MM.1S (cell line): ENCODE measurements around the gene PKIG.

ENCODE experiments used
- DNase-seq: peaks from one replicate; pipeline ENCODE4 v3.0.0-alpha.2; 2015
- H2AFZ ChIP-seq: fragments of 300-600 bp; sonication (generic); 2 replicates; pipeline ENCODE4 v1.6.0; 2016; ENCODE audit warnings: antibody characterized with exemption, low read length
- H3F3A ChIP-seq: fragments of 300-600 bp; sonication (generic); 2 replicates; pipeline ENCODE4 v1.6.1; 2016; ENCODE audit warnings: mild to moderate bottlenecking, antibody characterized with exemption, low read length, moderate library complexity, mixed read lengths; ENCODE audit not compliant: insufficient read depth
- H3K27ac ChIP-seq: fragments of 300-600 bp; sonication (generic); 2 replicates; pipeline ENCODE4 v1.5.1; 2016; ENCODE audit warnings: mild to moderate bottlenecking, low read length
- H3K27me3 ChIP-seq: fragments of 300-600 bp; sonication (generic); replicated peaks from 2 replicates; pipeline ENCODE4 v1.6.0; 2016; ENCODE audit warnings: low read length; ENCODE audit not compliant: insufficient read depth
- H3K36me3 ChIP-seq: fragments of 300-600 bp; sonication (generic); replicated peaks from 2 replicates; pipeline ENCODE4 v1.6.1; 2016; ENCODE audit warnings: mild to moderate bottlenecking, low read length, mixed read lengths; ENCODE audit not compliant: insufficient read depth
- H3K4me1 ChIP-seq: fragments of 300-600 bp; sonication (generic); 2 replicates; pipeline ENCODE4 v1.6.1; 2016; ENCODE audit warnings: low read length, mixed read lengths
- H3K4me2 ChIP-seq: fragments of 300-600 bp; sonication (generic); 2 replicates; pipeline ENCODE4 v1.6.0; 2016; ENCODE audit warnings: low read depth, low read length
- H3K4me3 ChIP-seq: fragments of 300-600 bp; sonication (generic); 2 replicates; pipeline ENCODE4 v1.5.1; 2016; ENCODE audit warnings: low read length, mixed read lengths
- H3K79me2 ChIP-seq: fragments of 300-600 bp; sonication (generic); 2 replicates; pipeline ENCODE4 v1.6.1; 2016; ENCODE audit warnings: mixed run types, low read length, mixed read lengths
- H3K9ac ChIP-seq: fragments of 300-600 bp; sonication (generic); 2 replicates; pipeline ENCODE4 v1.6.1; 2016; ENCODE audit warnings: low read length, mixed read lengths
- H3K9me2 ChIP-seq: fragments of 300-600 bp; sonication (generic); replicated peaks from 2 replicates; pipeline ENCODE4 v1.6.1; 2016; ENCODE audit warnings: mild to moderate bottlenecking, low read length, mixed read lengths; ENCODE audit not compliant: insufficient read depth
- H3K9me3 ChIP-seq: fragments of 300-600 bp; sonication (generic); replicated peaks from 2 replicates; pipeline ENCODE4 v1.6.1; 2016; ENCODE audit warnings: mild to moderate bottlenecking, low read length, mixed read lengths; ENCODE audit not compliant: insufficient read depth
- H4K20me1 ChIP-seq: fragments of 300-600 bp; sonication (generic); 2 replicates; pipeline ENCODE4 v1.6.1; 2016; ENCODE audit warnings: mild to moderate bottlenecking, low read length, moderate library complexity, mixed read lengths; ENCODE audit not compliant: insufficient read depth
- CTCF ChIP-seq: fragments of 300-600 bp; sonication (generic); IDR thresholded peaks from 2 replicates; pipeline ENCODE4 v1.5.1; 2016; ENCODE audit warnings: antibody characterized with exemption, low read length, mixed read lengths
- EZH2 ChIP-seq: fragments of 300-600 bp; sonication (generic); optimal IDR thresholded peaks from 2 replicates; pipeline ENCODE3; 2017; ENCODE audit warnings: low read depth, mild to moderate bottlenecking, antibody characterized with exemption, low read length, mixed read lengths
- EZH2phosphoT487 ChIP-seq: fragments of 300-600 bp; sonication (generic); IDR thresholded peaks from 2 replicates; pipeline ENCODE4 v1.6.1; 2018; ENCODE audit warnings: antibody characterized with exemption, low read length

Gene PKIG

GRCh38 chr20:44662261-44662660 lies 79.9 kb downstream of the PKIG start:
- TF ChIP-seq CTCF, result no peak
- TF ChIP-seq EZH2phosphoT487, result no peak
- no peak for TF ChIP-seq EZH2
- DNase-seq, result no peak
- no peaks in the 10 kb centered on the region for H3F3A ChIP-seq
- no peak overlapping the region for H3K4me2 ChIP-seq
- no peak overlapping the region for H3K9ac ChIP-seq
- H3K79me2 ChIP-seq, result no peaks in the 10 kb centered on the region
- no peaks in the 10 kb centered on the region for H3K36me3 ChIP-seq
- no peak overlapping the region for H3K4me3 ChIP-seq
- no peak overlapping the region for H3K27ac ChIP-seq
- H3K27me3 ChIP-seq, result no peaks in the 10 kb centered on the region
- H3K9me3 ChIP-seq, result no peaks in the 10 kb centered on the region
- no peaks in the 10 kb centered on the region for H3K4me1 ChIP-seq
- H4K20me1 ChIP-seq, result no peaks in the 10 kb centered on the region
- no peaks in the 10 kb centered on the region for H3K9me2 ChIP-seq
- H2AFZ ChIP-seq, result no peak overlapping the region

DNA sequence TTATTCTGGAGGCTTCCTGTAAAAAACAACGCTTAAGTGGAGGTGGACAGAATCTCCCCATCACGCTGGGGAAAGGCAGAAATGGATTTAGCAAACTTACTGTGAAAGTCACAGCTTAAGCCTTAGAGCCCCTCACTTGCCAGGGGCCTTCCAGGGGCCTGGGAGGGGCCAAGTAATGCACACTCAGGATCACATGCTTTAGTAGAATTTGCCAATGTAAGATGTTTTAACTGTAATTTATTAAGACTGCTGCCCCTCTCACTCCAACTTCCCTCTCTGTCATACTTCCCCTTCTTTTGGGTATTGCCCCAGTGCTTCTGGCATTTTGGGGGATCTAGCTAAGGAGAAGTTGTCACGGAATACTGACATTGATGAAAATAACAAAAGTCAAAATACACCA lies 81.8 kb downstream of the PKIG start:
- H3K4me3 ChIP-seq, result no peak overlapping the region
- no peak for DNase-seq

DNA sequence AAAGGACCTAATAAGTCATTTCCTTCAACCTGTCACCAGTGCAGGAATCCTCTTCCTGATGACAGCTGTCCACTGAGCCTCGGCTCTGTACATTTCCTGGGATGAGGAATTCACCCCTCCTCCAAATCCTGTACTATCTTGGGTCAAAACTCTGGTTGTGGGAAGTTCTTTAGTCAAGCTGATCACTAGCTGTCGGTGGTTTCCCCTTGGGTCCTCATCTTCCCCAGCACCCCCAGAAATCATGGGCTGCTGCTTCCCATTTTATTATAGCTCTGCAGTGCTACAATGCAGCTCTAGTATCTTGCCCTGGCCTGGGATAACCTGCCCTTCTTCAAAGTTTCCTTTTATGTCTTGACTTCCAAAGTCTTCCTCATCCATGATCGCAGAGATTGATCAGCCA lies 83.7 kb downstream of the PKIG start:
- Histone ChIP-seq H3K79me2 (no peaks in the 10 kb centered on the region), H3K27me3 (no peaks in the 10 kb centered on the region), H3K27ac (no peak overlapping the region), H3K36me3 (no peaks in the 10 kb centered on the region), H3K9me2 (no peaks in the 10 kb centered on the region), H3K4me3 (no peak overlapping the region), H3K4me2 (no peak overlapping the region), H3F3A (no peaks in the 10 kb centered on the region), H3K9me3 (no peaks in the 10 kb centered on the region), H3K9ac (no peak overlapping the region), H2AFZ (no peak overlapping the region), H3K4me1 (0 out of 2 replicates have a peak, but pooled peaks cover 4% of the 10 kb centered on the region), H4K20me1 (no peaks in the 10 kb centered on the region)
- TF ChIP-seq CTCF (no peak), EZH2phosphoT487 (no peak), EZH2 (no peak)
- no peak for DNase-seq

More for the DNA sequence above, 81.8 kb downstream of the PKIG start:
- Histone ChIP-seq H4K20me1 (no peaks in the 10 kb centered on the region), H2AFZ (no peak overlapping the region), H3K27ac (no peak overlapping the region), H3K4me2 (no peak overlapping the region), H3K9ac (no peak overlapping the region), H3K27me3 (no peaks in the 10 kb centered on the region), H3K4me1 (no peaks in the 10 kb centered on the region), H3K9me2 (no peaks in the 10 kb centered on the region), H3K36me3 (no peaks in the 10 kb centered on the region), H3F3A (no peaks in the 10 kb centered on the region), H3K79me2 (no peaks in the 10 kb centered on the region), H3K9me3 (no peaks in the 10 kb centered on the region)
- no peak for TF ChIP-seq EZH2
- TF ChIP-seq EZH2phosphoT487, result no peak
- TF ChIP-seq CTCF, result no peak
